ENCODE measurements around the gene TBCB.

- TF ChIP-seq REST (IDR thresholded peaks at IDR 0.05) (no peak), CTCF (IDR thresholded peaks at IDR 0.05) (no peak), NFE2L2 (conservative IDR thresholded peaks at IDR 0.05; ENCODE audit: low read length) (no peak), HDAC2 (IDR thresholded peaks at IDR 0.05) (no peak), EP300 (IDR thresholded peaks at IDR 0.05) (no peak), RFX5 (IDR thresholded peaks at IDR 0.05) (no peak), SREBF2 (IDR thresholded peaks at IDR 0.05) (no peak), TP53 (CRISPR knock-in tag; IDR thresholded peaks at IDR 0.05) (no peak)
These were observed 5.7 kb downstream of the TBCB start for GRCh38 chr19:36120984-36121358.

Data from A549 (cell line).